ENCODE results near the gene OBSL1.

Gene OBSL1

GRCh38 chr2:219511547-219512325, 59.6 kb downstream of the OBSL1 start:
- no peak for DNase-seq

GRCh38 chr2:219510512-219511135, 60.7 kb downstream of the OBSL1 start:
- no peak for DNase-seq

- peak; percentile 54 for DNase-seq
Measured at GRCh38 chr2:219509780-219510511, 61.4 kb downstream of the OBSL1 start.

GRCh38 chr2:219508971-219509779, 62.2 kb downstream of the OBSL1 start:
- no peak for DNase-seq

GRCh38 chr2:219508444-219508734, 63.0 kb downstream of the OBSL1 start:
- no peak for DNase-seq

- DNase-seq = no peak
Measured at GRCh38 chr2:219507581-219508443, 63.5 kb downstream of the OBSL1 start.

- no peak for DNase-seq
Measured at GRCh38 chr2:219506802-219507526, 64.4 kb downstream of the OBSL1 start.

GRCh38 chr2:219506153-219506801, 65.1 kb downstream of the OBSL1 start:
- no peak for DNase-seq

- no peak for DNase-seq
Measured at GRCh38 chr2:219505585-219505984, 65.8 kb downstream of the OBSL1 start.

- no peak for DNase-seq
Measured at GRCh38 chr2:219502618-219503017, 68.7 kb downstream of the OBSL1 start.

GRCh38 chr2:219501849-219502248, 69.5 kb downstream of the OBSL1 start:
- no peak for DNase-seq
